SKM-1 (cell line): ENCODE results near the gene AKAP13.

ENCODE experiments used
- DNase-seq: peaks from one replicate; lab custom pipeline; 2025; ENCODE audit not compliant: unreplicated experiment; lab: John Stamatoyannopoulos, UW

Gene AKAP13

DNA sequence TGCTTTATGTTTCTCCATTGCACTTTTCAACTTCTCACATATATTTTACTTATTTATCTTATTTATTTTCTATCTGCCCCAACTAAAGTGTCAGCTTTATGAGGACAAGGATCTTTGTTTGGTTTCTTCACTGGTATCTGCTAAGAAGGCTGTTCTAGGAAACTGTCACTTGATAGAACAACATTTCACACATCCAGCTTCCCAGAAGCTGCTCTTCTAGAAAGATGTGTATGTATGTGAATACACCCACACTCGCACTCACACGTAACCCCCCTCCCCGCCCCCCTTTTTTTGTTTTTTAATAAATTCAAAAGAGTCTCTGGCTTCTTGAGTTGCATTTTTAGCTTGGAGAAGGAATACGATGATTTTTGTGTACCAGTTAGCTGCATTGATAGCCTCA is 143.1 kb downstream of the AKAP13 start:
- no peak for DNase-seq

DNA sequence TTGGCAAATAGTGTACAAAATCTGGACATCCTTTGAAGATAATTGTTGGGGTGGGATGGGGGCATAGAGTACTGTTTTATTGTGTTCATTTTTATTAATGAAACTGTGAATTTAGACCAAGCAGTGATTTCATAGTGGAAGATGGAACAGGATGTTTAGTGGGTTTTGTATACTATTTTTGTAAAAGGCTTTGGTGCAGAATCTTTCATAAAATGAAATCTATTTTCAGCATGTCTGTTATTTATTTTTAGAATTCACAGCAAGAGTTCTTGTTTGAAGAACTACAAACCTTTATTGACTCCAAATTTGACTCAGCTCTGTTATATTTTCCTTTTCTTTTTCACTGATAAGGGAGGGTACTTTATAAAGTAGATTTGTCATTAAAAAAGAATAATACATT is 145.4 kb downstream of the AKAP13 start:
- no peak for DNase-seq

DNA sequence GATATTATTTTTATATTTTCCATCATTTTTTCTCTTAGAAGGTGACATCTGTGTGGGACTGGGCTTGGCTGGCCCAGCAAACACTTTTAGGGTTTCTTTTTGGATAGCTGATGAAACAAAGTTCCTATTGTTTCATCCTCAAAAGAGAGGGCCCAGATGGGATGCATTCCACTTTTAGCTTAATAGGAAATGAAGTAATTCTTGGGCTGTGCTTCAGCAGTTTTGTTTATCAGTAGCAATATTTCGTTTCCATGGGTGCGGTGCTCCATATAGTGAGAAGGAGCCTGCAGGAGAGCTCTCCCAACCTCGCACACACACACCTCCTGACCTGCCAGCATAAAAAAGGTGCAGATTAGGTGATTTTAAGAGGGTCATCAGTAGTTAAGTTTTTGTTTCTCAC is 147.5 kb downstream of the AKAP13 start:
- DNase-seq, result no peak

DNA sequence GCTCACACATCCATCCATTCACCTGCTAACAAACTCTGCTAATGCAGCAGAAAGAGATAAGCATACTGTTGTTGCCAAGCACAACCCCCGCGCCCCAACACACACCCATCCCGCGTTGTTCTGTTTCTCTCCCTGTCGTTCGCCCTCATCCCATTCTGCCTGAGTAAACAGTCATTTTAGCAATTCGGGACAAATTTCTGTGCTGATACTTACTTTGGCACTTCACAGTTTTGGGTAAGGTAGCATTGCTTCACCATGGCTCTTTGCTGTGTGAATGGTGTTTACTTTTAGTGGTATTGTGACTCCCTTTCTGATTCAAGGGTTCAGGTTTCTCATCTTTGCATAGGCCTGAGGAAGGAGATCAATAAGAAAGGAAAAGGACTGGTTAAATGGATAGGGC is 149.7 kb downstream of the AKAP13 start:
- no peak for DNase-seq

DNA sequence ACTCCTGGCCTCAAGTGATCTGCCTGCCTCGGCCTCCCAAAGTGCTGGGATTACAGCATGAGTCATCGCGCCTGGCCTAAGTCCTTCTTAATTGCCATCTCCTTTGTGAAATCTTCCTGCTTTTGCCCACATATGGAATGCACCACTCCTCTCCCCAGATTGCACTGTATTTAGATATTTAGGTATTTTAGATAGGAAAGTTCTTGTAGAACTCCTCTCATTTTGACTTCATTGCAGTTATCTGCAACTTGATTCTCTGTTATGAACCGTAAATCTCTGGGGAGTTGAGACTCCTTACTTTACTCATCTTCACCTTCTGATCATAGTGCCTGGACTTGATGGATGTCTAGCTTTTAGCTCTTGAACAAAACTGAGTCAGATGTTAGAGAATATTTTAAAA is 150.7 kb downstream of the AKAP13 start:
- DNase-seq, result no peak

DNA sequence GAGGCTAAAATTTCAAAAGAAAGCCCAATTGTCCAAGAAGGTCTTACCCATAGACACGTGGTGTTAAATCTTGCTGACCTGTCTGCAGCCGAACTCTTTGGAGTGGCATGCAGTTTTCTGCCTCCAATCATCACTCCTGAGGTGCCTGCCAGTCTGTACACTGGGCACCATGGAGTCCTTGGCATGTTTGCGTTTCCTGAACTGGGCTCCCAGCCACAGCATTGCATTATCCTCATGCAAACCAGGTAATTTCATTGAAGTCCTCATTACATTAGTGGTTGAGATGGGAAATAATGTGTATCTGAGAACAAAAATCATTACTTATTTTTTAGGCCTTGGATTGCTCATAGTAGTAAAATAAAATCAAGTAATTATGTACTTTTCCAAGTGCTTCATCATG is 152.3 kb downstream of the AKAP13 start:
- no peak for DNase-seq

DNA sequence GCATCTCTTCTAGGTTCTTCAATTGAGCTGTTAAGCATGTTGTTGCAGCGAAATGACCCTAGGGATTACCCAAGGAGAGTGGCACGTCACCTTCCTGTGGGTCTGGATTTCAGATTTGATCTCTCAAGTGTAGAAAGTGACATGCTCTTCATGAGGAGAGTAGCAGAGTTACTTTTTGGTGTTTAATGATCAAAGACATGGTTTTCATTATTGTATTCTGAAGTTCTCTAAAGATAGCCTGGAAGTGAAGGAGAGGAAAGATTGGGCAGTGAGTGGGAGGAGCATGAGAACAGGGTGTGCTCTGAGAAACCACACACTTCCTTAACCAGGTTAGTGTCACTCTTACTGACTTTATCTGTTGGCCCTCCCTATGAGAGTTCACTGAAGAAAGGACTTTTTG is 153.6 kb downstream of the AKAP13 start:
- DNase-seq, result no peak

DNA sequence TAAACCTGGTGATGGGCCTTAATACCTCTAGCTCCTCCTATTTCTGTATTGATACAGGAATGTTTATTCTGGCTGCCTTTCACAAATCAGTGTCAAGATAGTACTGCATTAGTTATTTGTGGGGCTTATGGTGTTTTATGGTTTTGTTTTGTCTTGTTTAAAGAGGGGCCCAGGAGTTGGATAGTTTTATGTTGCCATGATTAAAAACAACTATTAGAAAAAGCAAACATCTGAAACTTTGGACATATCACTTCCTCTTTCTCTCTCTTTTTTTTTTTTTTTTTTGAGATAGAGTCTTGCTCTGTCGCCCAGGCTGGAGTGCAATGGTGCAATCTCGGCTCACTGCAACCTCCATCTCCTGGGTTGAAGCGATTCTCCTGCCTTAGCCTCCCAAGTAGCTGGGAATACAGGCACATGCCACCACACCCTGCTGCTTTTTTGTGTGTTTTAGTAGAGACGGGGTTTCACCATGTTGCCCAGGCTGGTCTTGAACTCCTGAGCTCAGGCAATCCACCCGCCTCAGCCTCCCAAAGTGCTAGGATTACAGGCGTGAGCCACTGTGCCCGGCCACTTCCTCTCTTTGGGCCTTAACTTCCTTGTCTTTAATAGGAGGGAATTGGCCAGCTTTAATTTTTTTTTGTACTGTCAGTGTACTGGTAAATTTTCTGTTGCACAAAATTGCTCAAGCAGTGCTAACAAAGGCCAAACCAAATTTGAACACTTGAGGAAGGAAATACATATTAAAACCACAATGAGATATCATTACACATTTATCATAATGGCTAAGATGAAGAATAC is 155.3 kb downstream of the AKAP13 start:
- DNase-seq, result peak; percentile 38

DNA sequence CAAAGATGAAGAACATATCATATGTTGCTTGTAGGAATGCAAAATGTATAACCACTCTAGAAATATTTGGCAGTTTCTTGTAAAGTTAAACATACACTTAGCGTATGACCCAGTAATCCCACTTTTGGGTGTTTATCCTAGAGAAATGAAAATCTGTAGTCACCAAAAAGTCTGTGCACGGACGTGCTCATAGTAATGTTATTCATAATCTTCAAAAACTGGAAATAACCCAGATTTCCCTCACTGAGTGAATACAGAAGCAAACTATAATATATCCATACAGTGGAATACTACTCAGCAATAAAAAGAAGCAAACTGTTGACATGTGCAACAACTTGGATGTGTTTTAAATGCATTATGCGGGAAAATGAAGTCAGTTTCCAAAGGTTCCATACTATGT is 155.9 kb downstream of the AKAP13 start:
- no peak for DNase-seq

DNA sequence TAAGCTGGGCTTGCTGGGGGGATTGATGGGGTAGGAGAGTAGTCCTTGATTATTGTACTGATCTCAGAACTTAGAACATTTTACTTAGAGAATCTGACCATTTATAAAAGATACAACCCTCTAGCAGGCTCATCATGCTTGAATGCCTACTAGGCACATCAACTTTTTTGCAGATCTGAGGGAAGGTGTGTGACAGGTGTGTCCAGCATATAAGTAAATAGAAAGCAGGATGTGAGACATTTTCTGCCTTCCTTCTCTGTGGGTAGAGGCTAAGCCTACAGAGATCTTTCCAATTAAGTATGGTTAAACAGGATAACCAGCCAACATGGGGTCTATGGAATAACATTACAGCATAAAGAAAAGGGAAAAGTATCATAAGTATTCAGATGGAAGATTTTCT is 159.1 kb downstream of the AKAP13 start:
- DNase-seq, result no peak

DNA sequence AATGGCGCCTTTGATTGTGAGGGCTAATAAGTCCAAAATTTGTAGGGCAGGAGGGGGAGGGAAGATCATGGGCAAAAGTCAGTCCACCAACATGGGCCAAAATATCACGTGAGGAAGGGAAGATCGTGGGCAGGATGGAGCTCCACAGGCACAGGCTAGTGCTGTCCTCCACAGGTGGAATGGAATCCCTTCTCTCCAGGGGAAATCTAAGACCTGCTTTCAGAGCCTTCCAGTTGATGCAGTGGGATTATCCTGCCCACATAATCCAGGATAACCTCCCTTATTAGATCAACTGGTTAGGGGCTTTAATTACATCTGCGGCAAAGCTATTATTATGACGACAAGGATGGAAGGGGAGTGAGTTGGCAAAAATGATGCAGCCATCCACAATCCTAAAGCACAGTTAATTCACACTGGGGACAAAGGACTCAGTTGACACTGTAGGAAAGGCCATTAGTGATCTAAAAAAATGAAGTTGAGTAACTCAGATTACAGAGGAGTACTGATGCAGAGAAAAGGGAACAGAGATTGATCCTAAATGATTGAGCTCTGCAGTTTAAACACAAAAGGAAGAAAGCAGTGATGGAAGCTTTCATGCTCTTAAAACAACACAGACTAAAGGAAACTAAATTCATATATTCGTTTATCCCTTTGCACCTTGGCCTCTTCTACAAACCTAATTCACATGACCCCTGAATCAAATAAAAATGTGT is 159.8 kb downstream of the AKAP13 start:
- DNase-seq, result no peak

DNA sequence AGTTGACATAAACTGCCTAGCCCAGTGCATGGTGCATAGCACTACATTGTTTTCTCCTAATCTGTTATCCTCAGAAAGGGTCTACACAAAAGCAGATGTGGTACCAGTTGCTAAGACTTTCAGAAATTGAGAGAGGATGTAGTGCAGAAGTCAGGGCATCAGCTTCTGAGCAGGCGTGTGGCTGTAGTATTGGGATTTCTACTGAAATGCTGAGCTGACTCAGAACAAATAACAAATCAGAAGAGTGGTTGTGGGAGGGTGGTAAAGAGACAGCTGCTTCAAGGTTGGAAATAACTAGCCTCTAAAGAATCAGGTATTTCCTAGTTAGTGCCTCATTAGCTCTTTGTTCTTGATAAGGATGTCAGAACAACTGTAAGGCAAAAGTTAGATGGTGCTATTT is 161.3 kb downstream of the AKAP13 start:
- DNase-seq, result no peak

DNA sequence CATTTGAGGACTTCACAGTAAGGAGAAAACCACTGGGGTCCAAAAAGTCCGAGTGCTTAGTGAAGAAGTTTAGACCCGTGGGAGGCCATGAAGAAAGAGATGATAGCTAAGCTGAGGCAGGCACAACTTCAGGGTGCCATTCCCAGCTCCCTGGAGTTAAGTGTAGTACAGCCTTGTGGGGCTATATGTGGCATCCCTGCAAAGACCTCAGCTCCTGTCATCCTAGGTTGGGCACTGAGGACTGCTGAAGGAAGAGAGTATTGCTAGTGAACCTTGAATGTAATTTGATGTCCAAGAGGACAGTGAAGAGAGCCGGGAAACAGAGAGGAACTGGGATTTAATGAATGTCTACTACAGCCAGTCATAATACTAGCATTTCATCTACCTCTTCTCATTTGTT is 162.1 kb downstream of the AKAP13 start:
- no peak for DNase-seq

DNA sequence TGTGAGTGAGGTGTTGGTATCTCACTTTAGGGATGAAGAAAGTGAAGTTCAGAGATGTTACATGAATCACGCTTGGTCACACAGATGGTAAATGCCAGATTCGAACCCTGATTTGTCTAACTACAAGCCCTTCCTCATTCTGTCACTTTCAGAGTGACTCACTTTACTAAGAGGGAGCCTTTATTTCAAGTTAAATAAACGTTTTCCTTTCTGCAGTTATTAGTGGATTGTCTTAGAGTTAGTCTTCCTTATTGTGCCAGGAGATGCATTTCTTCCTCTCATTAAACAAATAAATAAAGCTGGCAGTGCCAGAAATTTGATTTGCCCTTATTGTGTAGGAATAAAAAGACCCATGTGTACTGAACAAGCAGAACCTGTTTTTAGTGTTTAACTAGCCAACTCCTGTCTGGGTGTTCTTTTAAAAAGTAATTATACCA is 162.5 kb downstream of the AKAP13 start:
- no peak for DNase-seq

DNA sequence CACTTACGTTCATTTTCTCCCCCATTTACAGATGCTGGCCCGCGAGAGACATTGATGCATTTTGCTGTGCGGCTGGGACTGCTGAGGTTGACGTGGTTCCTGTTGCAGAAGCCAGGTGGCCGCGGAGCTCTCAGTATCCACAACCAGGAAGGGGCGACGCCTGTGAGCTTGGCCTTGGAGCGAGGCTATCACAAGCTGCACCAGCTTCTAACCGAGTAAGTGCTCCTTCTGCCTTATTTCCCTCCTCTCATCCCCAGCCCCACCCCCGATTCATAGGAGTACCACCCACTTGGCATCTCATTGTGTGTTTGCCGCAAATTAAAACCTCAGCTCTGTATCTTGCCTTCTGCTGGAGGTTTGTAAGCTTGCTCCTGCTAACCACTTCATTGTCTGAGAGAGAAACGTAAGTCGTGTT is 163.3 kb downstream of the AKAP13 start:
- DNase-seq, result no peak

DNA sequence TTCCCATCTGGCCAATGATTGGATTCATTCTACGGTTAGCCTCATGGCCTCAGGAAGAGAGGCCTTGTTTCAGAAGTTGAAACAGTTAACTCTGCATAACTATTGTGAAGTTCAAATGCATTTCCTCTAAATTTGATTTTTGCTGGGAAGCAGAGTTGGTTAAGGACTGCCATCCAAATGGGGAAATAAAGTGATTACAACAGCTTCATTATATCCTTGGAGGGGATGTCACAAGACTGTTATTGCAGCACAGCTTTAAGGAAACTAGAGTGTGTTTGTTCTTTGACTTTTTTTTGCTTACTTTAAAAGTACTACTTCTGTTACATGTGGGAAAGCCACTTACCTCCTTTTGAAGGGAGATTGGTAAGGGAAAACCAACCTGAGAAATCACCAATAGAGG is 164.8 kb downstream of the AKAP13 start:
- DNase-seq, result peak; percentile 77

DNA sequence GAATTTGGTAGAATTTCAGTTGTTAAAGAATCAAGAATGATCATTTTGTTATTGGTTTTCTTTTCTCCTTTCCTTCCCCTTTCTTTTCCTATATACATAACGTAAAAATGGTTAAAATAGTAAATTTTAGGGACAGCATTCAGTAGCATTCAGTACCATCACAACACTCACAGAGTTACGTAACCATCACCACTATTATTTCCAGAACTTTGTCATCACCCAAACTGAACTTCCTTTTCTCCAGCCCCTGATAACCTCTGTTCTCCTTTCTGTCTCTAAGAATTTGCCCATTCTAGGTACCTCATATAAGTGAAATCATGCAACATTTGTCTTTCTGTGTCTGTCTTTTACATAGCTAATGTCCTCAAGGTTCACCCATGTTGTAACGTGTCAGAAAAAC is 165.3 kb downstream of the AKAP13 start:
- peak; percentile 77 for DNase-seq

DNA sequence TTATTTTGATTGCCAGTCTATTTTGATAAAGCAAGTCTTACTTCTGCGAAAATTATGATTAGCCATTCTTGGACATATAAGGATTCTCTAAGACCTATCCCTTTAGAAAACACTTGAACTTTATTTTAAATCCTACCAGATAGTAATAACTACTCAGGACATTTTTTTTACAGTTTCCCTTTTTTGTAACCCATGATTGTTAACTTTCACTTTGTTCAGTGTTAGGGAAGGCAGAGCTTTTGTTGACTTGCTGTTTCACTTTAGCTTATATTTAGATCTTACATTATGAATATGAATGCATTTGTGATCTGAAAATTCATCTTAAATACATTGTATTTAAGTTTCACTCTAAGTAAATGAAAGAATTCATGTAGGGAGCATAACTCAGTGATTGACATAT is 167.0 kb downstream of the AKAP13 start:
- DNase-seq, result no peak

DNA sequence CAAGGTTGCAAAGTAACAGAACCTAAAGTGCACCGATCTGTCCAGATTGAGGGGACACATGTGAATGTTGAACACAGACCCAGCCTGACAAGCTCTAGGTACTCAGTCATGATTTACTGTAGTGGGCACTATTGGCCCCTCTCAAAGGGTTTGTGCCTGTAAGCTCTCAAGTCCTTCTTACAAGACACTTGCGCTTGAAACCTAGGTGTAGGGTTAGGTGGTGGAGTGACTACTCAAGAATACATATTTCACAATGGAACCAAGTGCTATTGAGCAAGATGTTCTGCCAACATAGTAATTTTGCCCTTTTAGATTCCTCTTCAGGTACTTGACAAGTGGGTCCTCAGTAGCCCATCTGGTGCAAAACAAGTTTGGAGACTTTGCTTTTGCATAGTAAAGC is 169.9 kb downstream of the AKAP13 start:
- peak; percentile 31 for DNase-seq

DNA sequence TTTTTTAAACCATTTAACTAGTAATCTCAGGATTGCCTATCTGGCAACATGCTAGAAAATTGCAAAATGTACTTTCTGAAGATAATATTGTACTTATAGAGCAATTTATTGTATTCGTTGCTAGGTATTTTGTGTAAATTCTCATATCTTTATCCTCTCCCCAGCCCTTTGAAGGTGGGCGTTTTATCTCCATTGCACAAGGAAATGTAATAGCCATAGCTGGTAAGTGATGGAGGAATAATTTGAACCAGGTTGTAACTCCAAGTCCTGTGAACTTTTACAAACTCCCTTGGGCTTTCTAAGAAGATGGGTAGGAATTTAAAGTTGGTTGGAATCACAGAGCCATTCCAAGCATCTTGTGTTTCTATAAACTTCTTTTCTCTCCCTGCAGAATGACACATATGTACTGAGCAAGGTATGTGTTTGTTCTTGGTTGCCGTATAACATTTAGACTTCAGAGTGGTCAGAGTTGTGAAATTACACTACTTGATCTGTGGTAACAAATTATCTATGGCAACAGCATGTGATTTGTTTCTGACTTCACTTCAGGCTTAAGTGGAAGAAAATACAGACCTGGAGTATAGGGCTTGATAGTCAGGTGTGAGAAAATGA is 170.9 kb downstream of the AKAP13 start:
- DNase-seq, result no peak

DNA sequence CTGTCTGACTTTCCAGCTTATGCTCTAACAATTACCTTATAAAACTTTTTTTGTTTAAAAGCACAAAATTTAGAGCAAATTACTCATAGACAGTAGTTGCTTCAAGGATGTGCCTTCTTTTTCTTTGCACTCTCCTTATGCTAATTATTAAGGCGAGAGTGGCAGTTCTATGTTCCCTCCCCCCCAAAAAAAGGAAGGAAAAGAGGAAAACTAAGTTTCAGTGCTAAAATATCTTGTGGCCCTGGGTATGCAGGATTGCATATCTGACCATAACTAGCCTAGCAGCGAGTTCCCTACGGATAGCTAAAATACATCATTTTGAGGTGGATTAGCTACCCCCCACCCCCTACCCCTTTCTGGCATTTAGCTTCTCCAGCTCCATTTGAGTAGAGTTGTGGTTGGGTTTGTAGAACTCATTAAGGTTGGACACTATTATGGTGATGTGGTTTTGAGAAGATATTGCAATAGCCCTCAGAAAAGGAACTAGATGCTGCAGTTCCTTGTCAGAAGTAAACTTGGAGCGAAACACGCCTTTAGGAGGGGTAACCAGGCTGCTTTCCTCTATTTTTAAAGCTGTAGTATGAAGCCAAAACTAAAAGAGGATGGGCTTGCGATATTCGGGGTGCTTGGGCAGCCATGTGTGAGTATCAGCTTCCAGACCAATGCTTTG is 174.6 kb downstream of the AKAP13 start:
- DNase-seq, result peak; percentile 97
